ENCODE results near the gene SCAMP3.
"Not testable (repeated sequence)": the region's sequence is repeated elsewhere in the genome, so short reads cannot be mapped to it uniquely, and the experiment has no call there.

DNA sequence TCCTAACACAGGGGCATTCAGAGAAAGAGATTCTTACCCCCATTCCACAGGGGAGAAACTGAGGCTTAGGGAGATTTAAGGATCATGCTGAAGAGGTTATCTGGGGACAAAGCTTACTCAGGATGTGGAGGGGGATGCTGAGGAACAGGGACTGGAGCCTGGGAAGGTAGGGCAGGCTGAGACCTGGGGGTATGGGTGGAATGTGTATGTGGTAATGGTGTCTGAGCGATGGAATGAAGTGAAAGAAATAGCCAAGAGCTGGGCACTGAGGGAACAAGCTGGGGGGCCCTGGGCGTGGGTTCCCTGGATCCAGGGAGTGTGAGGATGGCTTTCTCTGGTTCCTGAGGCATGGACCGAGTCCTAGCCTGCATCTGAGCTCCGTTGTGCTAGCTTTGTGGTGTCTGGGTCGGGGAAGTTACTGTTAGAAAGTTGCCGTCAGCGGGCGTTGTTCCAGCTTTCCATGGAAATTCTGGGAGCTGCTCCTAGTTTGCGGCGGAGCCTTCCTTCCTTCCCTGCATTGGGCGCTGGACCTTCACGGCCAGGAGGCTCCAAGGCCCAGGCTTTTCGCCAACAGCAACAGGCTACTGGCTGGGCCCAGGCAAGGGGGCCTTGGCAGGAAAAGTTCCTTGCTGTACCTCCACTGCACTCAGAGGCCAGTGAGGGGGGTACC lies 50.6 kb downstream of the SCAMP3 start:
- not testable (repeated sequence) for TF ChIP-seq TCF12 (IDR thresholded peaks at IDR 0.05; ENCODE audit: low read depth, low read length); GABPA (IDR thresholded peaks at IDR 0.05; ENCODE audit: low read depth); POLR2A (IDR thresholded peaks at IDR 0.05; ENCODE audit: low read depth, low read length); HDGF (IDR thresholded peaks at IDR 0.05); IKZF2 (IDR thresholded peaks at IDR 0.05); EZH2 (IDR thresholded peaks at IDR 0.05; ENCODE audit: borderline replicate concordance, control insufficient read depth, low read depth, low read length); SMC3 (IDR thresholded peaks at IDR 0.05; ENCODE audit: borderline replicate concordance, low read length); MEF2B (IDR thresholded peaks at IDR 0.05; ENCODE audit: partially characterized antibody, poor library complexity, severe bottlenecking); SREBF2 (IDR thresholded peaks at IDR 0.05; ENCODE audit: low read length)
- TF ChIP-seq, protein P1, sequence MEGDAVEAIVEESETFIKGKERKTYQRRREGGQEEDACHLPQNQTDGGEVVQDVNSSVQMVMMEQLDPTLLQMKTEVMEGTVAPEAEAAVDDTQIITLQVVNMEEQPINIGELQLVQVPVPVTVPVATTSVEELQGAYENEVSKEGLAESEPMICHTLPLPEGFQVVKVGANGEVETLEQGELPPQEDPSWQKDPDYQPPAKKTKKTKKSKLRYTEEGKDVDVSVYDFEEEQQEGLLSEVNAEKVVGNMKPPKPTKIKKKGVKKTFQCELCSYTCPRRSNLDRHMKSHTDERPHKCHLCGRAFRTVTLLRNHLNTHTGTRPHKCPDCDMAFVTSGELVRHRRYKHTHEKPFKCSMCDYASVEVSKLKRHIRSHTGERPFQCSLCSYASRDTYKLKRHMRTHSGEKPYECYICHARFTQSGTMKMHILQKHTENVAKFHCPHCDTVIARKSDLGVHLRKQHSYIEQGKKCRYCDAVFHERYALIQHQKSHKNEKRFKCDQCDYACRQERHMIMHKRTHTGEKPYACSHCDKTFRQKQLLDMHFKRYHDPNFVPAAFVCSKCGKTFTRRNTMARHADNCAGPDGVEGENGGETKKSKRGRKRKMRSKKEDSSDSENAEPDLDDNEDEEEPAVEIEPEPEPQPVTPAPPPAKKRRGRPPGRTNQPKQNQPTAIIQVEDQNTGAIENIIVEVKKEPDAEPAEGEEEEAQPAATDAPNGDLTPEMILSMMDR (IDR thresholded peaks at IDR 0.05 in 2 of 3, conservative IDR thresholded peaks at IDR 0.05 in 1 of 3; ENCODE audit: control insufficient read depth in 2 of 3, extremely low read depth in 1 of 3, insufficient read depth in 1 of 3, low read depth in 3 of 3, low read length in 3 of 3) = not testable (repeated sequence)
- TF ChIP-seq, protein P2, sequence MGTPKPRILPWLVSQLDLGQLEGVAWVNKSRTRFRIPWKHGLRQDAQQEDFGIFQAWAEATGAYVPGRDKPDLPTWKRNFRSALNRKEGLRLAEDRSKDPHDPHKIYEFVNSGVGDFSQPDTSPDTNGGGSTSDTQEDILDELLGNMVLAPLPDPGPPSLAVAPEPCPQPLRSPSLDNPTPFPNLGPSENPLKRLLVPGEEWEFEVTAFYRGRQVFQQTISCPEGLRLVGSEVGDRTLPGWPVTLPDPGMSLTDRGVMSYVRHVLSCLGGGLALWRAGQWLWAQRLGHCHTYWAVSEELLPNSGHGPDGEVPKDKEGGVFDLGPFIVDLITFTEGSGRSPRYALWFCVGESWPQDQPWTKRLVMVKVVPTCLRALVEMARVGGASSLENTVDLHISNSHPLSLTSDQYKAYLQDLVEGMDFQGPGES (IDR thresholded peaks at IDR 0.05) = not testable (repeated sequence)
- TF ChIP-seq, protein P3, sequence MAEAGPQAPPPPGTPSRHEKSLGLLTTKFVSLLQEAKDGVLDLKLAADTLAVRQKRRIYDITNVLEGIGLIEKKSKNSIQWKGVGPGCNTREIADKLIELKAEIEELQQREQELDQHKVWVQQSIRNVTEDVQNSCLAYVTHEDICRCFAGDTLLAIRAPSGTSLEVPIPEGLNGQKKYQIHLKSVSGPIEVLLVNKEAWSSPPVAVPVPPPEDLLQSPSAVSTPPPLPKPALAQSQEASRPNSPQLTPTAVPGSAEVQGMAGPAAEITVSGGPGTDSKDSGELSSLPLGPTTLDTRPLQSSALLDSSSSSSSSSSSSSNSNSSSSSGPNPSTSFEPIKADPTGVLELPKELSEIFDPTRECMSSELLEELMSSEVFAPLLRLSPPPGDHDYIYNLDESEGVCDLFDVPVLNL (IDR thresholded peaks at IDR 0.05; ENCODE audit: low read depth, low read length) = not testable (repeated sequence)
- TF ChIP-seq, protein P4, sequence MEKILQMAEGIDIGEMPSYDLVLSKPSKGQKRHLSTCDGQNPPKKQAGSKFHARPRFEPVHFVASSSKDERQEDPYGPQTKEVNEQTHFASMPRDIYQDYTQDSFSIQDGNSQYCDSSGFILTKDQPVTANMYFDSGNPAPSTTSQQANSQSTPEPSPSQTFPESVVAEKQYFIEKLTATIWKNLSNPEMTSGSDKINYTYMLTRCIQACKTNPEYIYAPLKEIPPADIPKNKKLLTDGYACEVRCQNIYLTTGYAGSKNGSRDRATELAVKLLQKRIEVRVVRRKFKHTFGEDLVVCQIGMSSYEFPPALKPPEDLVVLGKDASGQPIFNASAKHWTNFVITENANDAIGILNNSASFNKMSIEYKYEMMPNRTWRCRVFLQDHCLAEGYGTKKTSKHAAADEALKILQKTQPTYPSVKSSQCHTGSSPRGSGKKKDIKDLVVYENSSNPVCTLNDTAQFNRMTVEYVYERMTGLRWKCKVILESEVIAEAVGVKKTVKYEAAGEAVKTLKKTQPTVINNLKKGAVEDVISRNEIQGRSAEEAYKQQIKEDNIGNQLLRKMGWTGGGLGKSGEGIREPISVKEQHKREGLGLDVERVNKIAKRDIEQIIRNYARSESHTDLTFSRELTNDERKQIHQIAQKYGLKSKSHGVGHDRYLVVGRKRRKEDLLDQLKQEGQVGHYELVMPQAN (conservative IDR thresholded peaks at IDR 0.05) = not testable (repeated sequence)

Measured in GM12878 (cell line).